Measurements from ENCODE around the gene IGF2BP2.
"Not testable (repeated sequence)": the region's sequence is repeated elsewhere in the genome, so short reads cannot be mapped to it uniquely, and the experiment has no call there.

IGF2BP2 gene

GRCh38 chr3:185797993-185798830, 26.6 kb downstream of the IGF2BP2 start:
- no peak for DNase-seq

DNA sequence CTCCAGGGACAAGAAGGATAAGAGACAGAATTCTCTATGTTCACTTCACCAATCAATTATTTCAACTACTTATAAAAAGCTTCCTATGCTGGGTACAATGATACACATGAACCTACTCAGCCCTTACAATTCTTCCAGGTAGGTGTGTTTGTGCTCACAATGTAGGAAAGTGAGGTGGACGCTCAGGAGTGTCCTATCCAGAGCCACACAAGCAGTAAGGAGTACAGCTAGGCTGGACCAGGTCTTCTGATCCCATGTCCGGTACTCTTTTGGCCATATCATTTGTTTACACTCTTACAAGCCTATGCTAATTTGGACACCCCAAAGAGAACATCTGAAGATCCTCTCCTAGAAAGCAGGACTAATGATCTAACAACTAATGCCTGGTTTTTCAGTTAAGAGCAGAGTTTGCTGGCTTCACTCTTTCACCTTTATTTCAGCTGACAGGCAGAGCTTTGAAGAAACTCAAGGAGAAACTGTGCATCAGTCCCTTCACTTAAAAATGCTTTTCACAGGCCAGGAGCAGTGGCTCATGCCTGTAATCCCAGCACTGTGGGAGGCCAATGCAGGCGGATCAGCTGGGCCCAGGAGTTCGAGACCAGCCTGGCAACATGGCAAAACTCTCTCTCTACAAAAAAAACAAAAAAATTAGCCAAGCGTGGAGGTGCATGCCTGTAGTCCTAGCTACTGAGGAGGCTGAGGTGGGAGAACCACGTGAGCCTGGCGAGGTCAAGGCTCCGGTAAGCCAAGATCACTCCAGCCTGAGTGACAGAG, 27.5 kb downstream of the IGF2BP2 start:
- DNase-seq, result no peak

DNA sequence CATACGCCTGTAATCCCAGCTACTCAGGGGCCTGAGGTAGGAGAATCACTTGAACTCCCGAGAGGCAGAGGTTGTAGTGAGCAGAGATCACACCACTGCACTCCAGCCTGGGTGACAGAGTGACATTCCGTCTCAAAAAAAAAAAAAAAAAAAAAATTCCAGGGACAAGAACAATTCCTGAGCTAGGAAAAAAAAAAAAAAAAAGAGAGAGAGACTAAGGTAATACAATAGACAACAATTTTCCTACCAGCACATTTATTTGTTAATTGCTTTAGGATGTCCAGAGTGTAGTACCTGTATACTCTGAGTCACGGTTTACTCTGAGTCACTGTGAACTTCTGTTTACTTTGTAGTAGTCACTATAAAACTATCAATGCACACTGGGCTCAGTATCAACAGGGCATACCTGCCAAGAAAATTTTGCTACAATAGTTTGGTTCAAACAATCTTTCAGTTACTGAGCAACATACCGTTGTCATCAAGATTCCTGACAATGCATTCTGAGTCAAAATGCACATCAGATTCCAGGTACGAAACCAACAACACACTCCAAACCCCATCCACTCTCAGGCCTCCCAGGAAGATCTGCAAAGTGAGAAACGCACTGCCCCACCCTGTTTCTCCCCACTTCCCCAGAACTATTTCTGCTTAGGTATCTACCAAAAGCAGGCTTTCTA, 28.3 kb downstream of the IGF2BP2 start:
- no peak for DNase-seq

GRCh38 chr3:185793381-185793780, 31.5 kb downstream of the IGF2BP2 start:
- DNase-seq, result no peak

DNA sequence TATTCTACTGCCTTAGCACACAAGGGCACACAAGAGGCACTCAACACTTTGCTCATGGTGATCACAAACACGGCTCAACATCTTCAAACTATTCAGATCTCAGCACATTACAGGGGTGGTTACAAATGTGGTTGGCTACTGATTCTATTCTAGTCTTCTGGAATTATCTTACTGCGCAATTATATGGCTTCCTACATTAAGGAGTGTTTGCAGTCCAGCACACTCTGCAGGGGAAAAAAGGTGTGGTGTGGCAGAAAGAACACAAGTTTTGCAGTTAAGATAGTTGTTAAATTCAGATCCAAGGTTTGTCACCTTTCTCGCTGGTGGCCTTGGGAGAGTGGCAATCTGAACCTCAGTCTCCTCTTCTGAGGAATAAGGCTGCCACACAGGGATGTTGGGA, 31.9 kb downstream of the IGF2BP2 start:
- DNase-seq, result no peak

DNA sequence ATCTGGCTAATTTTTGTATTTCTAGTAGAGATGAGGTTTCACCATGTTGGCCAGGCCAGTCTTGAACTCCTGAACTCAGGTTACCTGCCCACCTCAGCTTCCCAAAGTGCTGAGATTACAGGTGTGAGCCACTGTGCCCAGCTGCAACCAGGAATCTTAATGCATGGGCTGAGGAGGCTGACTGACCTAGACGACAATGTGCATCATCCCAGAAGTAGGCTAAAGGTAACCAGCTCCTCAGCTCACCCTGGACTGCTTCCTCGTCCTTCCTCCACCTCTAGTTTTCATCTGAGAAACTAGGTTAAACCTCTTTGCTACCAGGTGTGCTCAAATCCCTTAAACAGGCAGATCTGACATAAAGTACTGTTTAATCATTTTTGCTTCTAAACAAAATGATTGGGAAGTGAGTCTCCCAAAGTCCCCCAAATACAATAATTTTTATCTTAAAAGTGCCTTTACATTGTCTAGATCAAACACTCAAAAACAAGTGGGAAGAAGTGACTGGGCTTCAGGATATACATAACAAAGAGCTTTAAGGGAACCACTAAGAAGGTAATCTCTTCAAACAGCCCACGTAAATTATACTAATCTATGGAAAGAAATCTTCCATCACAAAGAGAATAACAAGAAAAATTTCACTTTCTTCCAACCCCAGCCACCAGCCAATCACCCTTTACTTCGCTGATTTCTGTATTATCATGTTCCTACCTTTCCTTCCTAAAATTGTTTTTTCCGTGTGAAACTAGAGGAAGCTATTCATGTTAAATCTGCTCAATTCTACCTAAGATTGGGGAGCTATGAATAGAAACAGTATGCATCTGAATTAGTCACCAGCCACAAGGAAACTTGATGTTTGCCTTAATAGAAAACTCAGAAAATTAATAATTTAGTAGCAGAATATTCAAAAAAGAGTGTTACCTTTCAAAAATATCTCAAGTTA, 34.7 kb downstream of the IGF2BP2 start:
- DNase-seq, result no peak

GRCh38 chr3:185789134-185789533, 35.7 kb downstream of the IGF2BP2 start:
- no peak for DNase-seq

DNA sequence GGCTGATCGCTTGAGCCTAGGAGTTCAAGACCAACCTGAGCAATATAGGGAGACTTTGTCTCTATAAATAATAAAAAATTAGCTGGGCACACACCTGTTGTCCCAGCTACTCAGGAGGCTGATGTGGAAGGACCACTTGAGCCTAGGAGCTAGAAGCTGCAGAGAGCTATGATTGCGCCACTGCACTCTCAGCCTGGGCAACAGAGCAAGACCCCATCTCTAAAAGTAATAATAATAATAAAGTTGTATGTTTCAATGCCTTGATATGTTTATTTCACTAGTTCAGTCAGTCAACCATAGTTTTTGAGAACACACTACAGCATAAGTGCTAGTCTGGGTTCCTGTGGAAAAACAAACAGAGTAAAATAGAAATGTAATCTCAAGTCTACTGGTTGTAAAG, 36.5 kb downstream of the IGF2BP2 start:
- DNase-seq, result no peak

DNA sequence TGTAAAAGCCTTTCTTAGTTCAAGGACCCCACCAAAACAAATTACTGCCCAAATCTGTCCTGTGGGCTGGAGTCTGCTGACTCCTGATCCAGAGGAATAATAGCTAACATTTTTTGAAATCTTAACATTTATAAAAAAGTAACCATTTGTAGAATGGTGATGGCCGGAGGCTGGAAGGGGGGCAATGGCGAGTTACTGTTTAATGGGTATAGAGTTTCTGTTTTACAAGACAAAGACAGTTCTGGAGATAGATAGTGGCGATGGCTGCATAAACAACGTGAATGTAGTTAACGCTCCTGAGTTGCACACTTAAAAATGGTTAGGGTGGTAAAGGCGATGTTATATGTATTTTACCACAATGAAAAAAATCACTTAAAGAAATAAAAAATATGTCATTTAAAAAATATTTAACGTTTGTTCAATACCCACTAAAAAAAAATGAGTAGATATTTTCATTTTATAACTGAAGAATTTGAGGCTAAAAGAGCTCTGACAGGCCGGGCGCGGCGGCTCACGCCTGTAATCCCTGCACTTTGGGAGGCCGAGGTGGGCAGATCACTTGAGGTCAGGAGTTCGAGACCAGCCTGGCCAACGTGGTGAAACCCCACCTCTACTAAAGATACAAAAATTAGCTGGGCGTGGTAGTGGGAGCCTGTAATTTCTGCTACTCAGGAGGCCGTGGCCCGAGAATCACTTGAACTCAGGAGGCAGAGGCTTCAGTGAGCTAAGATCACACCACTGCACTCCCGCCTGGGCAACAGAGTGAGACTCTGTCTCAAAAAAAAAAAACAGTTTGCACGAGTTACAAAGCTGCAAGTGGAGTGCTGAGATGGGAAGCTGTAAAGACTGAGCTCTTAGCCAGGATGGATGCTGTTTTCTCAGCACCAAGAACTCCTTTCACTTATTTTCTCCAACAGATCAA, 37.6 kb downstream of the IGF2BP2 start:
- DNase-seq, result no peak

DNA sequence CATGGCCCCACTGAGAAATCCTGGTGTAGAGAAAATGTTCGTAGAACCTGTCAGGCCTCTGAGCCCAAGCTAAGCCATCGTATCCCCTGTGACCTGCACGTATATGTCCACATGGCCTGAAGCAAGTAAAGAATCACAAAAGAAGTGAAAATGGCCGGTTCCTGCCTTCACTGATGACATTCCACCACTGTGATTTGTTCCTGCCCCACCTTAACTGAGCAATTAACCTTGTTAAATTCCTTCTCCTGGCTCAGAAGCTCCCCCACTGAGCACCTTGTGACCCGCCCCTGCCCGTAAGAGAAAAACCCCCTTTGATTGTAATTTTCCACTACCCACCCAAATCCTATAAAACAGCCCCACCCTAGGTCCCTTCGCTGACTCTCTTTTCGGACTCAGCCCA, 38.6 kb downstream of the IGF2BP2 start:
- not testable (repeated sequence) for DNase-seq

DNA sequence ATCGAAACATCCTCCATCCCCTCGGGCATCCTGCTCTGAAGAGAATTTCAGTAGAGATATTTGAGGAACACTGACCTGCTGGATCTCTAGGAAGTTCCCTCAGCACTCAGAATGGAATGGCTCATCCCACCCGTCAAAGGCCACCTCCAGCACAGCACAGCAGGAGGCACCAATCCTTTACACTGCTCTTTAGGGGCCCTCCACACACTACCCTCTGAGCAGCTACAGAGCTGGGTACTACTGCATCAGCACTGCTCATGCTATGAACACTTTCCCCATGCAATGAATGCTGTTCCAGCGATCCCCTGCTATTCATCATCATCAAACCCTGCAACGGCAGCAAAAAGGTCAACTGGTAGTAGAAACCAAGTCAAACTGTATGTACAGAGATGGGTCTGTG, 40.5 kb downstream of the IGF2BP2 start:
- no peak for DNase-seq

- no peak for DNase-seq
These were observed 43.1 kb downstream of the IGF2BP2 start for GRCh38 chr3:185781759-185782158.

DNA sequence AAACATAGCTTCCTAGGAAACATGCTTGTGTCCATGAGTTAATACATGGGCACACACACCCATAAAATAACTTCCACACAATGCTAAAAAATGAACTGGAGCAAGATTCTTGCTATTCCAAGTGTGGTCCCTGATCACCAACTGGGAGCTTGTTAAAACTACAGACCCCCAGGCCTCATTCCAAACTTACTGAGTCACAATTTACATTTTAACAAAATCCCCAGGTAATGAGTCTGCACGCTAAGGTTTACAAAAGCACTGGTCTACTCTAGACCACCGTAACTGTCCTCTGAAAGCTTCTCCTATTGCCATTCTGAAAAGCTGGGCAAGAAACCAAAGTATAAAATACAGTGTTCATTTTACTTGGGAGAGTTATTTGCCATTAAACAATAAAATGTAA, 45.4 kb downstream of the IGF2BP2 start:
- DNase-seq, result no peak

DNA sequence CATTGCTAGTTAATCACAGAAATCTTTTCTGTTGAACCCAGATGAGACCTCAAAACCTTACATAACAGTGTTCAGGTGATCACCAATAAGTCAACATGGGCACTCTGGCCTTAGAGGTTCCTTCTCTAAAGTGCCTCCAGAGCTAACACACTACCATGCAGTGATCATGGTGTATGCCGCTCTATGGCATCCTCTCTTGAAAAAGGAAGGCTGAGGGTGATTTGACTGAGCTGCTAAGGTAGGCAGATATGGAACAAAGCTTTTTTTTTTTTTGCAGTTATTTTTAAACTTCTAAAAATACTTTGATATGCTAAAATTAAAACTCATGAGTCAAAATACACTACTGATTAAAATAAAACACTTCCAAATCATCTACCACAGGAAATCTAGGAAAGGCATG, 46.0 kb downstream of the IGF2BP2 start:
- DNase-seq, result no peak

DNA sequence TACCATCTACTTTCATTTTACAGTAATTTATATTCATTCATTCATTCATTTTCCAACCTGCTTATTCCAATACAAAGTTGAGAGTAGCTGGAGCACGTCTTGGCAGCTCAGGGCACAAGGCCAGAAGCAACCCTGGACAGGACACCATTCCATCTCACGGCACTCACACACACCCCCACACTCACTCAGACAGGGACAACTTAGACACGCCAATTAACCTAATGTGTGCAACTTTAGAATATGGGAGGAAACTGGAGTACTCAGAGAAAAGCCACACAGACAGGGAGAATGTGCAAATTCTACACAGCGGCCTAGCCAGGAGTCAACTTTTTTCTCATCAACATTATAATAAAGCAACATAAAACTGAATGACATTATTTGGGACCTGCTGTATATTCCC, 46.7 kb downstream of the IGF2BP2 start:
- no peak for DNase-seq

DNA sequence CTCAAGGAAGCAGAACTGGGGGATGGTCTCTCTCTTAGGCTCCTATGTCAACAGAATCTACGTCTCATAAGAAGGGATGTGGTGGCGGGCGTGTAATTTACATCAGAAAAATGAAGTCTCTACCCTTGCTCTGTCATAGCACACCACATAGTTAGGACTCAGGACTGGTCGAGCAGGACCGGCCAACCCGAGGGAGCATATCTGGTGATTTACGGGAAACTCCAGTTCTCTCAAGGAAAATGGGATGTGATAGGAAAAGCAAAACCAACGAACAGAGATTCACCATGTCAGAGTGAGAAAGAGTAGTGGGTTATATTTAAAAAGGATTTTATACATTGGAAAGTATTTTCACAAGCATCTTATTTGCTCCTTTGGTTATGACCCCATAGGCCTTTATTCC, 54.7 kb downstream of the IGF2BP2 start:
- no peak for DNase-seq

DNA sequence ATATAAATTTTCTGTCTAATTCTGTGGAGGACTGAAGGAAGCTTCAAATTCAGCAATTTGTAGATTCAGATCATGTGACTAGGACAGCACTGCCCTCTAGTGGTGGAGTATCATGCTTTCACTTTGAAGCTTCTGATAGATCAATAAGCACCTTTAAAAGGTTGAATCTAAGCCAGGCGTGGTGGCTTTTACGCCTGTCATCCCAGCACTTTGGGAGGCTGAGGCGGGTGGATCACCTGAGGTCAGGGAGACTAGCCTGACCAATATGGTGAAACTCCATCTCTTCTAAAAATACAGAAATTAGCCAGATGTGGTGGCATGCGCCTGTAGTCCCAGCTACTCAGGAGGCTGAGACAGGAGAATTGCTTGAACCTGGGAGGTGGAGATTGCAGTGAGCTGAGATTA, 56.3 kb downstream of the IGF2BP2 start:
- peak; percentile 16 to 45 for DNase-seq

DNA sequence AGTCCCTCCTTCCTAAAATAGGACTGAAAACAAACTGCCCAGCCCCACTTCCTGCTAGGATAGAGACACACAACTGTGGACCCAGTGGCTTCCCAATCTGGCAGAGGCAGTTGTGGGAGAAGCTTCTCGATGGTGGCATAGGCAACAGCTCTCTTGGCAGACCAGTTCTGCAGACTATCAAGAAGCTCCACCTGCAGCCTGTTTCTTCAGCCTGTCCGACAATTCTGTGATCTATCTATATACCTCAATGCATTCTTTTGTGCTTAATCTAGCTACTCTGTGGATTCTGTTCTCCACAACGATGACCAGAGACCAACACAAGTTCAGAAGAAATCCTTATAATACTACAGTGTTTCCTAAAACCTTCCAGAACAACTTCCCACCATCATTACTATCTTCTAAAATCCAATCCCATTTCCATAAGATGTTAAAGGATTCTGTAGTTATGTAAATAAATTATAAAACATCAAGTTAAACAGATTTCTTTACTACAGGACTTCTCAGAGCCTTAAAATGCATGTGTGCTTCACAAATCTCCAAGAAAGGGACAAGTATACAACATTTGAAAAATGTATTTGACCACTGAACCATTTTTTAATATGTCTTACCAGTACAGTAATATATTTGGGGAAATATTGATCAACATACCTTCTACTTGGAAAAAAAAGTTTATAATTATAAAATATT, 57.7 kb downstream of the IGF2BP2 start:
- no peak for DNase-seq

DNA sequence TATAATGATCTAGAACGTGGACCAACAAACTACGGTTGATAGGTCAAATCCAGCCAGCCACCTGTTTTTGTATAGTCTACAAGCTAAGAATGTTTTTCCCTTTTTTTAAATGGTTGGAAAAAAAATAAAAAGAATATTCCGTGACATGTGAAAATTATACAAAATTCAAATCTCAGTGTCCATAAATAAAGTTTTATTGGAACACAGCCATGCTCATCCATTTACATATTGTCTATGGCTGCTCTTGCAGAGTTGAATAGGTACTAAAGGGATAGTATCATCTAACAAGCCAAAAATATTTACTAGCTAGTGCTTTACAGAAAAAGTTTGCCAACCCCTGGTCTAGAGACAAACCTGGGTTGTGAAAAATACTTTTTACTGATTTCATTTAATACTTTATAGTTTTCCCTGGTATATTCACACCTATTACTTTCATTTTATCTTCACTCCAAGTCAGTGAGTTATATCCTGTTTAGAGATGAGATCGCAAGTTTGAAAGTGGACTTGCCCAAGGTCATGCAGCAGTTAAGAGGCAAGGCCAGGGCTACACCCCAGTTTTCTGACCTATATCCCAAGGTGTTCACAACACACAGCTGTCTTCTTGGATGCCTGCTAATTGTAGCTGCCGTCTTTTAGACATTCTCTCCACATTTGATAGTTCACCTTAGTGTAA, 58.4 kb downstream of the IGF2BP2 start:
- DNase-seq, result no peak

GRCh38 chr3:185764980-185765370, 59.9 kb downstream of the IGF2BP2 start:
- no peak for DNase-seq
